Islet of Langerhans (tissue), 1 donor: ENCODE measurements around the gene PML.
"Not testable (repeated sequence)": the region's sequence is repeated elsewhere in the genome, so short reads cannot be mapped to it uniquely, and the experiment has no call there.

Experiments used
- FAIRE-seq: peaks from one replicate; lab custom pipeline; 2011; peaks lifted over from hg19 to GRCh38; lab: Jason Lieb, UNC

PML gene

GRCh38 chr15:74062236-74062635, 67.7 kb downstream of the PML start:
- no peak for FAIRE-seq

- no peak for FAIRE-seq
Measured at GRCh38 chr15:74062671-74063070, 68.2 kb downstream of the PML start.

GRCh38 chr15:74063425-74064146, 69.1 kb downstream of the PML start:
- not testable (repeated sequence) for FAIRE-seq

GRCh38 chr15:74064183-74064582, 69.7 kb downstream of the PML start:
- FAIRE-seq = not testable (repeated sequence)

- not testable (repeated sequence) for FAIRE-seq
Measured at GRCh38 chr15:74064822-74065221, 70.3 kb downstream of the PML start.

GRCh38 chr15:74065684-74066411, 71.3 kb downstream of the PML start:
- FAIRE-seq = not testable (repeated sequence)

GRCh38 chr15:74071645-74072044, 77.1 kb downstream of the PML start:
- not testable (repeated sequence) for FAIRE-seq

- not testable (repeated sequence) for FAIRE-seq
Measured at GRCh38 chr15:74072132-74072531, 77.6 kb downstream of the PML start.

- not testable (repeated sequence) for FAIRE-seq
Measured at GRCh38 chr15:74072614-74073337, 78.3 kb downstream of the PML start.

GRCh38 chr15:74075781-74076180, 81.3 kb downstream of the PML start:
- not testable (repeated sequence) for FAIRE-seq

GRCh38 chr15:74082450-74082849, 87.9 kb downstream of the PML start, which contains the start of gene GOLGA6A:
TSS of gene GOLGA6A (minus strand) at chr15:74082550. CDS start at chr15:74082509, 41 bp downstream.
- not testable (repeated sequence) for FAIRE-seq

- not testable (repeated sequence) for FAIRE-seq
Measured at GRCh38 chr15:74094567-74094966, 100.1 kb downstream of the PML start.

GRCh38 chr15:74095610-74096009, 101.1 kb downstream of the PML start:
- FAIRE-seq = not testable (repeated sequence)

- FAIRE-seq = not testable (repeated sequence)
Measured at GRCh38 chr15:74096753-74097474, 102.4 kb downstream of the PML start.
